GM19455 (cell line): ENCODE results near the gene SMG9.
"Not testable (repeated sequence)": the region's sequence is repeated elsewhere in the genome, so short reads cannot be mapped to it uniquely, and the experiment has no call there.

Source experiments
- ATAC-seq: cut with Tn5 transposase; IDR thresholded peaks from one replicate; pipeline ENCODE4 v1.9.1; 2021; ENCODE audit not compliant: unreplicated experiment

The SMG9 gene

GRCh38 chr19:43780706-43781525 lies 26.2 kb upstream of the SMG9 start, which contains the start of gene KCNN4:
Gene KCNN4 (minus strand): TSS chr19:43780973. CDS start chr19:43780861, 112 bp downstream.
- no peak for ATAC-seq

- no peak for ATAC-seq
Observed at GRCh38 chr19:43779820-43780219, 25.1 kb upstream of the SMG9 start.

- no peak for ATAC-seq
Observed at GRCh38 chr19:43779147-43779819, 24.5 kb upstream of the SMG9 start.

GRCh38 chr19:43778651-43779050 lies 23.9 kb upstream of the SMG9 start:
- ATAC-seq = no peak

GRCh38 chr19:43777163-43777695 lies 22.5 kb upstream of the SMG9 start:
- no peak for ATAC-seq

- ATAC-seq = no peak
Observed at GRCh38 chr19:43776286-43776685, 21.5 kb upstream of the SMG9 start.

- no peak for ATAC-seq
Observed at GRCh38 chr19:43775299-43775890, 20.6 kb upstream of the SMG9 start.

- ATAC-seq = not testable (repeated sequence)
Observed at GRCh38 chr19:43774940-43775258, 20.1 kb upstream of the SMG9 start.

GRCh38 chr19:43774103-43774939 lies 19.6 kb upstream of the SMG9 start:
- ATAC-seq = no peak

GRCh38 chr19:43773725-43774102 lies 19.0 kb upstream of the SMG9 start:
- ATAC-seq = no peak

GRCh38 chr19:43769256-43769655 lies 14.5 kb upstream of the SMG9 start:
- no peak for ATAC-seq

- ATAC-seq = no peak
Observed at GRCh38 chr19:43768273-43769050, 13.7 kb upstream of the SMG9 start.

- no peak for ATAC-seq
Observed at GRCh38 chr19:43767818-43768217, 13.1 kb upstream of the SMG9 start.

GRCh38 chr19:43767316-43767715 lies 12.6 kb upstream of the SMG9 start:
- no peak for ATAC-seq

GRCh38 chr19:43766755-43767043 lies 11.9 kb upstream of the SMG9 start:
- no peak for ATAC-seq

GRCh38 chr19:43765109-43765876 lies 10.5 kb upstream of the SMG9 start:
- ATAC-seq = peak; percentile 68

- ATAC-seq = not testable (repeated sequence)
Observed at GRCh38 chr19:43764684-43765083, 9.9 kb upstream of the SMG9 start.

- no peak for ATAC-seq
Observed at GRCh38 chr19:43763473-43763939, 8.7 kb upstream of the SMG9 start.

GRCh38 chr19:43762814-43763213 lies 8.1 kb upstream of the SMG9 start:
- no peak for ATAC-seq

- ATAC-seq = no peak
Observed at GRCh38 chr19:43760941-43761340, 6.2 kb upstream of the SMG9 start.
